Vagina (tissue), 2 donors: ENCODE results near the gene TOLLIP. TPM values are rescaled to one million over a fixed set of nuclear protein-coding genes. Genes with fewer than 3 reads are reported as not detected.

ENCODE experiments used
- DNase-seq, 2 donors: peaks; one replicate each; pipeline ENCODE4 v3.0.0-alpha.2; 2017; ENCODE audit errors: extremely low spot score in 2 of 2
- H3K27ac ChIP-seq: fragments of 200-600 bp; sonication (generic); one replicate; pipeline ENCODE4 v1.5.1; 2019
- H3K27me3 ChIP-seq: fragments of 200-600 bp; sonication (generic); one replicate; pipeline ENCODE4 v1.5.1; 2019
- H3K36me3 ChIP-seq, 2 donors: fragments of 200-600 bp; sonication (generic); one replicate each; pipeline ENCODE4 v1.5.1; 2017 to 2019
- H3K4me1 ChIP-seq: fragments of 200-600 bp; sonication (generic); one replicate; pipeline ENCODE4 v1.5.1; 2019
- H3K4me3 ChIP-seq, 2 donors: fragments of 200-600 bp; sonication (generic); 1 replicate in 1 of 2; 2 replicates in 1 of 2; pipeline ENCODE4 v1.5.1; 2016 to 2019
- H3K9me3 ChIP-seq: fragments of 200-600 bp; sonication (generic); one replicate; pipeline ENCODE4 v1.5.1; 2019
- CTCF ChIP-seq, 3 experiments: fragments of 450-650 bp in 2 of 3; fragments of 200-600 bp in 1 of 3; sonication (generic) in 1 of 3; IDR thresholded peaks; one replicate each; pipeline ENCODE4 v1.5.1; 2017 to 2019; ENCODE audit warnings: antibody characterized with exemption in 3 of 3, mild to moderate bottlenecking in 2 of 3, moderate library complexity in 2 of 3
- POLR2A ChIP-seq, 2 donors: fragments of 450-650 bp; IDR thresholded peaks; one replicate each; pipeline ENCODE4 v1.6.1; 2017; ENCODE audit warnings: antibody characterized with exemption in 2 of 2, mild to moderate bottlenecking in 2 of 2, moderate library complexity in 2 of 2
- POLR2AphosphoS5 ChIP-seq, 2 donors: sonication (generic); formaldehyde crosslinking; IDR thresholded peaks; one replicate each; pipeline ENCODE4 v1.9.0; 2017; ENCODE audit warnings: antibody characterized with exemption in 2 of 2, mild to moderate bottlenecking in 2 of 2, low read depth in 1 of 2; ENCODE audit not compliant: insufficient read depth in 1 of 2
- intact Hi-C: fragments of 100-400 bp; cut with DNase I; formaldehyde crosslinking; loops from one replicate; pipeline ENCODE4 v1.15.1; 2023
- total RNA-seq: library from RNA; depleted of rRNA; stranded (reverse); fragments of >200 nt; gene quantifications from one replicate; pipeline ENCODE4 v1.2.3, GENCODE V29; 2016

TOLLIP gene
- total RNA-seq, 1 donor from 2014 or later, result 52.5 TPM

- Histone ChIP-seq H3K36me3 (peaks cover 0 to 7% of the 10 kb centered on the region in 2 donors), H3K27ac (no peak overlapping the region), H3K9me3 (no peaks in the 10 kb centered on the region), H3K27me3 (no peaks in the 10 kb centered on the region), H3K4me3 (no peak overlapping the region), H3K4me1 (peaks cover 89% of the 10 kb centered on the region)
- intact Hi-C loops, result loop anchor here (10.0 kb wide), 1 partner anchor 209 kb away; no protein-coding TSS in a partner anchor
- no peak for TF ChIP-seq POLR2AphosphoS5 (IDR thresholded peaks at IDR 0.05; ENCODE audit: insufficient read depth in 1 of 2, low read depth in 1 of 2)
- TF ChIP-seq POLR2A (IDR thresholded peaks at IDR 0.05), result no peak
- no peak for TF ChIP-seq CTCF (IDR thresholded peaks at IDR 0.05)
- DNase-seq, result peak; percentile 77 to 91
Observed at GRCh38 chr11:1305501-1306056, 3.9 kb downstream of the TOLLIP start.

GRCh38 chr11:1305063-1305495 lies 4.4 kb downstream of the TOLLIP start:
- H3K27ac ChIP-seq, result no peak overlapping the region
- H3K4me1 ChIP-seq, result peaks cover 89% of the 10 kb centered on the region
- peaks cover 0 to 7% of the 10 kb centered on the region in 2 donors for H3K36me3 ChIP-seq
- intact Hi-C loops, result loop anchor here (10.0 kb wide), 1 partner anchor 210 kb away; no protein-coding TSS in a partner anchor
- H3K27me3 ChIP-seq, result no peaks in the 10 kb centered on the region
- DNase-seq, result peak in 1 of 2 donors; percentile 82
- no peak overlapping the region for H3K4me3 ChIP-seq
- TF ChIP-seq POLR2AphosphoS5 (IDR thresholded peaks at IDR 0.05; ENCODE audit: insufficient read depth in 1 of 2, low read depth in 1 of 2) (no peak), POLR2A (IDR thresholded peaks at IDR 0.05) (no peak), CTCF (IDR thresholded peaks at IDR 0.05) (no peak)
- H3K9me3 ChIP-seq, result no peaks in the 10 kb centered on the region

GRCh38 chr11:1304380-1304779 lies 5.1 kb downstream of the TOLLIP start:
- Histone ChIP-seq H3K9me3 (no peaks in the 10 kb centered on the region), H3K27ac (peak overlapping the region; percentile 63), H3K4me3 (no peak overlapping the region), H3K36me3 (peaks cover 0 to 7% of the 10 kb centered on the region in 2 donors), H3K27me3 (no peaks in the 10 kb centered on the region), H3K4me1 (peaks cover 94% of the 10 kb centered on the region)
- TF ChIP-seq POLR2AphosphoS5 (IDR thresholded peaks at IDR 0.05; ENCODE audit: insufficient read depth in 1 of 2, low read depth in 1 of 2) (no peak), CTCF (IDR thresholded peaks at IDR 0.05) (no peak), POLR2A (IDR thresholded peaks at IDR 0.05) (no peak)
- intact Hi-C loops, result loop anchor here (10.0 kb wide), 1 partner anchor 210 kb away; no protein-coding TSS in a partner anchor
- peak in 1 of 2 donors; percentile 76 for DNase-seq

- Histone ChIP-seq H3K4me1 (peaks cover 97% of the 10 kb centered on the region), H3K4me3 (no peak overlapping the region)
- intact Hi-C loops, result loop anchor here (10.0 kb wide), 1 partner anchor 211 kb away; no protein-coding TSS in a partner anchor
Observed at GRCh38 chr11:1303973-1304372, 5.5 kb downstream of the TOLLIP start.

GRCh38 chr11:1303126-1303821 lies 6.2 kb downstream of the TOLLIP start:
- intact Hi-C loops, result loop anchor here (10.0 kb wide), 1 partner anchor 212 kb away; no protein-coding TSS in a partner anchor
- peaks cover 0 to 8% of the 10 kb centered on the region in 2 donors for H3K36me3 ChIP-seq
- peak overlapping the region; percentile 63 for H3K27ac ChIP-seq
- H3K4me3 ChIP-seq, result no peak overlapping the region
- DNase-seq, result peak; percentile 86 to 95
- no peaks in the 10 kb centered on the region for H3K9me3 ChIP-seq
- H3K27me3 ChIP-seq, result no peaks in the 10 kb centered on the region
- peaks cover 97% of the 10 kb centered on the region for H3K4me1 ChIP-seq
- TF ChIP-seq CTCF (IDR thresholded peaks at IDR 0.05), result no peak
- TF ChIP-seq POLR2AphosphoS5 (IDR thresholded peaks at IDR 0.05; ENCODE audit: insufficient read depth in 1 of 2, low read depth in 1 of 2), result peak; percentile 64
- no peak for TF ChIP-seq POLR2A (IDR thresholded peaks at IDR 0.05)

More at GRCh38 chr11:1303973-1304372, 5.5 kb downstream of the TOLLIP start:
- peak in 1 of 2 donors; percentile 77 for DNase-seq
- Histone ChIP-seq H3K36me3 (peaks cover 0 to 7% of the 10 kb centered on the region in 2 donors), H3K27me3 (no peaks in the 10 kb centered on the region), H3K27ac (peak overlapping the region; percentile 63), H3K9me3 (no peaks in the 10 kb centered on the region)
- no peak for TF ChIP-seq POLR2AphosphoS5 (IDR thresholded peaks at IDR 0.05; ENCODE audit: insufficient read depth in 1 of 2, low read depth in 1 of 2)
- no peak for TF ChIP-seq POLR2A (IDR thresholded peaks at IDR 0.05)
